Fibroblast of lung (primary cell): Measurements from ENCODE around the gene NKAIN4. TPM values are rescaled to one million over a fixed set of nuclear protein-coding genes. Genes with fewer than 3 reads are reported as not detected.

Source experiments
- DNase-seq, 2 donors: peaks; one replicate each; pipeline versions ENCODE4 v3.0.0 to v3.0.0-alpha.2; 2010; ENCODE audit warnings: low read depth in 2 of 2
- H2AFZ ChIP-seq: 2 replicates; pipeline ENCODE4 v1.5.1; 2012; ENCODE audit warnings: low read length, control low read depth, inconsistent platforms
- H3K27ac ChIP-seq: 2 replicates; pipeline ENCODE4 v1.5.1; 2011; ENCODE audit warnings: low read length, control low read depth; ENCODE audit not compliant: insufficient read depth
- H3K27me3 ChIP-seq: 2 replicates; pipeline ENCODE4 v1.5.1; 2011; ENCODE audit warnings: mild to moderate bottlenecking, low read length; ENCODE audit not compliant: control insufficient read depth, insufficient read depth
- H3K36me3 ChIP-seq: 2 replicates; pipeline ENCODE4 v1.5.1; 2011; ENCODE audit warnings: low read length; ENCODE audit not compliant: control insufficient read depth, insufficient read depth
- H3K4me1 ChIP-seq: 2 replicates; pipeline ENCODE4 v1.5.1; 2011; ENCODE audit warnings: low read length; ENCODE audit not compliant: control insufficient read depth, insufficient read depth; ENCODE audit errors: extremely low read depth
- H3K4me2 ChIP-seq: 2 replicates; pipeline ENCODE4 v1.5.1; 2011; ENCODE audit warnings: low read length, control low read depth; ENCODE audit not compliant: insufficient read depth; ENCODE audit errors: extremely low read depth
- H3K4me3 ChIP-seq, 4 experiments: fragments of 200-600 bp in 1 of 4; sonication (generic) in 1 of 4; replicated peaks in 1 of 4; 2 replicates each; pipeline ENCODE4 v1.5.1; 2011 to 2016; ENCODE audit warnings: low read length in 4 of 4, low read depth in 3 of 4, mild to moderate bottlenecking in 3 of 4, control low read depth in 2 of 4, inconsistent platforms in 1 of 4, mixed read lengths in 1 of 4; ENCODE audit not compliant: insufficient read depth in 1 of 4; ENCODE audit errors: control extremely low read depth in 1 of 4
- H3K79me2 ChIP-seq: 2 replicates; pipeline ENCODE4 v1.5.1; 2012; ENCODE audit warnings: mild to moderate bottlenecking, low read length, inconsistent platforms; ENCODE audit not compliant: control insufficient read depth, insufficient read depth
- H3K9ac ChIP-seq: 2 replicates; pipeline ENCODE4 v1.5.1; 2011; ENCODE audit warnings: mild to moderate bottlenecking, low read length, control low read depth; ENCODE audit not compliant: insufficient read depth
- H3K9me3 ChIP-seq: 2 replicates; pipeline ENCODE4 v1.5.1; 2012; ENCODE audit warnings: low read depth, low read length; ENCODE audit not compliant: control insufficient read depth, insufficient read depth
- H4K20me1 ChIP-seq: 2 replicates; pipeline ENCODE4 v1.5.1; 2011; ENCODE audit warnings: low read length; ENCODE audit not compliant: control insufficient read depth, insufficient read depth; ENCODE audit errors: extremely low read depth
- CTCF ChIP-seq, 2 donors: IDR thresholded peaks in 1 of 2; conservative IDR thresholded peaks in 1 of 2; 1 replicate in 1 of 2; 2 replicates in 1 of 2; pipeline ENCODE4 v1.5.1; 2011 to 2012; ENCODE audit warnings: low read length in 2 of 2, control low read depth in 1 of 2, inconsistent platforms in 1 of 2, low read depth in 1 of 2, mild to moderate bottlenecking in 1 of 2
- EZH2 ChIP-seq: IDR thresholded peaks from 2 replicates; pipeline ENCODE4 v1.5.1; 2012; ENCODE audit warnings: low read length, control low read depth, mild to moderate bottlenecking; ENCODE audit errors: missing control alignments
- polyA plus RNA-seq, 2 donors: library from polyadenylated mRNA; depleted of rRNA in 1 of 2; stranded (reverse) in 1 of 2; unstranded in 1 of 2; fragments of >200 nt; gene quantifications; 2 replicates each; pipeline ENCODE4 v1.2.1, GENCODE V29; 2011 to 2012; ENCODE audit warnings: missing spikeins in 1 of 2
- total RNA-seq: library from RNA; depleted of rRNA; stranded (reverse); fragments of >200 nt; gene quantifications from 2 replicates; pipeline ENCODE4 v1.2.1, GENCODE V29; 2014

NKAIN4 gene
- total and polyA plus RNA-seq, 2 donors (not counting 1 experiment from before 2014, with no cell fraction given) = not detected

GRCh38 chr20:63205896-63206295, 48.4 kb downstream of the NKAIN4 start:
- TF ChIP-seq EZH2 (no peak), CTCF (conservative IDR thresholded peaks at IDR 0.05 in 1 of 2, IDR thresholded peaks at IDR 0.05 in 1 of 2; ENCODE audit: low read depth in 1 of 2, low read length in 2 of 2) (no peak)
- peaks cover 27% of the 10 kb centered on the region for H3K36me3 ChIP-seq

GRCh38 chr20:63204362-63204761, 49.9 kb downstream of the NKAIN4 start:
- no peak overlapping the region for H3K9ac ChIP-seq
- H2AFZ ChIP-seq = no peak overlapping the region
- H3K4me1 ChIP-seq = no peaks in the 10 kb centered on the region
- no peaks in the 10 kb centered on the region for H3K27me3 ChIP-seq
- TF ChIP-seq EZH2 = no peak
- peaks cover 27% of the 10 kb centered on the region for H3K36me3 ChIP-seq
- H3K27ac ChIP-seq = no peak overlapping the region
- no peak for DNase-seq
- no peak overlapping the region for H3K4me3 ChIP-seq
- H4K20me1 ChIP-seq = no peaks in the 10 kb centered on the region
- H3K79me2 ChIP-seq = peaks cover 49% of the 10 kb centered on the region
- H3K9me3 ChIP-seq = no peaks in the 10 kb centered on the region
- H3K4me2 ChIP-seq = no peak overlapping the region

More at GRCh38 chr20:63205896-63206295, 48.4 kb downstream of the NKAIN4 start:
- Histone ChIP-seq H3K27me3 (no peaks in the 10 kb centered on the region), H3K79me2 (peaks cover 48% of the 10 kb centered on the region), H4K20me1 (no peaks in the 10 kb centered on the region), H3K4me2 (no peak overlapping the region), H3K9me3 (no peaks in the 10 kb centered on the region), H3K9ac (no peak overlapping the region), H2AFZ (no peak overlapping the region), H3K4me3 (no peak overlapping the region), H3K27ac (no peak overlapping the region), H3K4me1 (no peaks in the 10 kb centered on the region)
- no peak for DNase-seq

- TF ChIP-seq CTCF (conservative IDR thresholded peaks at IDR 0.05 in 1 of 2, IDR thresholded peaks at IDR 0.05 in 1 of 2; ENCODE audit: low read depth in 1 of 2, low read length in 2 of 2) (no peak), EZH2 (no peak)
- no peaks in the 10 kb centered on the region for H4K20me1 ChIP-seq
These were observed 51.3 kb downstream of the NKAIN4 start for GRCh38 chr20:63202811-63203526.

More at GRCh38 chr20:63202811-63203526, 51.3 kb downstream of the NKAIN4 start:
- H3K79me2 ChIP-seq = peaks cover 46% of the 10 kb centered on the region
- no peaks in the 10 kb centered on the region for H3K27me3 ChIP-seq
- H3K9ac ChIP-seq = no peak overlapping the region
- DNase-seq = no peak
- H3K9me3 ChIP-seq = no peaks in the 10 kb centered on the region
- no peaks in the 10 kb centered on the region for H3K4me1 ChIP-seq
- H3K27ac ChIP-seq = no peak overlapping the region
- no peak overlapping the region for H2AFZ ChIP-seq
- peaks cover 27% of the 10 kb centered on the region for H3K36me3 ChIP-seq
- H3K4me2 ChIP-seq = no peak overlapping the region
- no peak overlapping the region for H3K4me3 ChIP-seq
